Stomach (tissue), 9 donors: ENCODE results near the gene CEP41. TPM values are rescaled to one million over a fixed set of nuclear protein-coding genes. Genes with fewer than 3 reads are reported as not detected.

Experiments used
- DNase-seq, 2 donors: peaks; one replicate each; pipeline versions ENCODE4 v3.0.0 to v3.0.0-alpha.2; 2013 to 2019
- H3K27ac ChIP-seq, 5 donors: fragments of 200-600 bp in 4 of 5; sonication (generic) in 4 of 5; one replicate each; pipeline ENCODE4 v1.5.1; 2013 to 2019; ENCODE audit warnings: mild to moderate bottlenecking in 1 of 5, moderate library complexity in 1 of 5
- H3K27me3 ChIP-seq, 3 donors: fragments of 200-600 bp; sonication (generic); one replicate each; pipeline ENCODE4 v1.5.1; 2017 to 2019; ENCODE audit warnings: mixed run types in 1 of 3
- H3K36me3 ChIP-seq, 4 donors: fragments of 200-600 bp; sonication (generic); 1 replicate in 3 of 4; 2 replicates in 1 of 4; pipeline ENCODE4 v1.5.1; 2016 to 2019
- H3K4me1 ChIP-seq, 4 donors: fragments of 200-600 bp; sonication (generic); one replicate each; pipeline ENCODE4 v1.5.1; 2016 to 2019
- H3K4me3 ChIP-seq, 4 donors: fragments of 200-600 bp; sonication (generic) in 3 of 4; one replicate each; pipeline ENCODE4 v1.5.1; 2016 to 2019; ENCODE audit warnings: mild to moderate bottlenecking in 1 of 4
- H3K9me3 ChIP-seq, 4 donors: fragments of 200-600 bp; sonication (generic); one replicate each; pipeline ENCODE4 v1.5.1; 2016 to 2019
- EP300 ChIP-seq: sonication (generic); formaldehyde crosslinking; IDR thresholded peaks from one replicate; pipeline ENCODE4 v1.6.1; 2017; ENCODE audit warnings: antibody characterized with exemption
- POLR2A ChIP-seq, 4 donors: fragments of 450-650 bp; IDR thresholded peaks; one replicate each; pipeline ENCODE4 v1.6.1; 2016; ENCODE audit warnings: antibody characterized with exemption in 4 of 4, control low read depth in 2 of 4, mild to moderate bottlenecking in 1 of 4, moderate library complexity in 1 of 4
- POLR2AphosphoS5 ChIP-seq, 3 donors: sonication (generic); formaldehyde crosslinking; IDR thresholded peaks; one replicate each; pipeline ENCODE4 v1.6.1; 2016; ENCODE audit warnings: antibody characterized with exemption in 3 of 3
- WGBS, 5 donors: extraction: QIAGEN DNeasy Blood & Tissue Kit in 3 of 5; methylation state at CpG; one replicate each; pipeline versions ENCODE4 v1.1.5 to v1.1.7; 2013 to 2018; 5-methylcytosine and 5-hydroxymethylcytosine counted together
- intact Hi-C: fragments of 100-400 bp; cut with DNase I; formaldehyde crosslinking; loops from one replicate; pipeline ENCODE4 v1.15.1; 2023; ENCODE audit warnings: low total_unique reads
- polyA plus RNA-seq, 3 donors: library from polyadenylated mRNA; stranded (reverse); fragments of 200-250 nt; gene quantifications; one replicate each; pipeline ENCODE4 v1.2.3, GENCODE V29; 2013
- small RNA-seq, 4 donors: library from RNA; depleted of rRNA; stranded (forward); fragments of <200 nt; gene quantifications; one replicate each; pipeline ENCODE3, GENCODE V24; 2016
- total RNA-seq, 5 donors: library from RNA; depleted of rRNA; stranded (reverse); fragments of >200 nt; gene quantifications; one replicate each; pipeline versions ENCODE4 v1.1.0 to v1.2.3, GENCODE V29; 2014 to 2016
- TF ChIP-seq, protein P1 (sequence below), 7 experiments: fragments of 450-650 bp in 4 of 7; fragments of 200-600 bp in 3 of 7; sonication (generic) in 3 of 7; IDR thresholded peaks; one replicate each; pipeline ENCODE4 v1.5.1; 2016 to 2019; ENCODE audit warnings: antibody characterized with exemption in 7 of 7, control low read depth in 2 of 7, mild to moderate bottlenecking in 1 of 7
- donor health status: healthy with polysubstance abuse.
- donor health status: Bipolar disorder and iron deficiency.
- donor health status: healthy.

CEP41 gene
- total and polyA plus RNA-seq, 8 donors: 0.58 to 6.2 (median 3.0) TPM

DNA sequence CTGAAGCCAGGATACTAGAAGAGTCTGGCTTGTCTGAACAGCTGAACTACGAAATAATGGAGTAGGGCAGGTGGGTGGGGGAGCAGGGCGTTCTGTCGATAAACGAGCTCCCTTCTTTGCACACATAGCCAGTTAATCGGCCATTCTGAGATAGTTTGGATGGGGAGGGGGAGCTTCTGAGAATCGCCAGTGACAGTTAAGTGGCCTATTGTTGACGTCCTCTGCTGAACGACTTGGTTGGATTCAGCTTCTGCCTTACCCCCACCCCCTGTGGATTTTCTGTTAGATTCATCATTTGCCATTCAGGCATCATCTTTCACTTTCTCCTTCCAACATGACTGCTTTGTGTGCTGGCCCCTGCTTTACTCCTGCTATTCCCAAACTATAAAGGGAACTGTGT is 95.7 kb downstream of the CEP41 start:
- Histone ChIP-seq H3K4me3 (no peak overlapping the region), H3K36me3 (no peaks in the 10 kb centered on the region), H3K27ac (no peak overlapping the region), H3K27me3 (no peaks in the 10 kb centered on the region), H3K9me3 (no peaks in the 10 kb centered on the region), H3K4me1 (no peaks in the 10 kb centered on the region)
- WGBS, 5 donors: 37 to 61% (median 50%) methylated on average over 8 of the region's 8 CpGs
- no peak for TF ChIP-seq POLR2AphosphoS5 (IDR thresholded peaks at IDR 0.05)
- TF ChIP-seq EP300: no peak
- TF ChIP-seq, protein P1, sequence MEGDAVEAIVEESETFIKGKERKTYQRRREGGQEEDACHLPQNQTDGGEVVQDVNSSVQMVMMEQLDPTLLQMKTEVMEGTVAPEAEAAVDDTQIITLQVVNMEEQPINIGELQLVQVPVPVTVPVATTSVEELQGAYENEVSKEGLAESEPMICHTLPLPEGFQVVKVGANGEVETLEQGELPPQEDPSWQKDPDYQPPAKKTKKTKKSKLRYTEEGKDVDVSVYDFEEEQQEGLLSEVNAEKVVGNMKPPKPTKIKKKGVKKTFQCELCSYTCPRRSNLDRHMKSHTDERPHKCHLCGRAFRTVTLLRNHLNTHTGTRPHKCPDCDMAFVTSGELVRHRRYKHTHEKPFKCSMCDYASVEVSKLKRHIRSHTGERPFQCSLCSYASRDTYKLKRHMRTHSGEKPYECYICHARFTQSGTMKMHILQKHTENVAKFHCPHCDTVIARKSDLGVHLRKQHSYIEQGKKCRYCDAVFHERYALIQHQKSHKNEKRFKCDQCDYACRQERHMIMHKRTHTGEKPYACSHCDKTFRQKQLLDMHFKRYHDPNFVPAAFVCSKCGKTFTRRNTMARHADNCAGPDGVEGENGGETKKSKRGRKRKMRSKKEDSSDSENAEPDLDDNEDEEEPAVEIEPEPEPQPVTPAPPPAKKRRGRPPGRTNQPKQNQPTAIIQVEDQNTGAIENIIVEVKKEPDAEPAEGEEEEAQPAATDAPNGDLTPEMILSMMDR (IDR thresholded peaks at IDR 0.05): no peak
- DNase-seq: no peak
- intact Hi-C loops: no loop called here

GRCh38 chr7:130344271-130344866 is 96.4 kb downstream of the CEP41 start, which contains the start of gene CPA5:
Gene CPA5, plus strand, starts transcription at chr7:130344816. Its CDS starts 1,670 bp downstream, at chr7:130346486.
- intact Hi-C loops: no loop called here
- Histone ChIP-seq H3K27me3 (no peaks in the 10 kb centered on the region), H3K4me3 (no peak within 1 kb of the TSS), H3K36me3 (no peaks in the 10 kb centered on the region), H3K9me3 (no peaks in the 10 kb centered on the region), H3K27ac (no peak within 1 kb of the TSS), H3K4me1 (no peaks in the 10 kb centered on the region)
- TF ChIP-seq, protein P1 (IDR thresholded peaks at IDR 0.05): no peak
- TF ChIP-seq POLR2A (IDR thresholded peaks at IDR 0.05) (no peak), EP300 (no peak), POLR2AphosphoS5 (IDR thresholded peaks at IDR 0.05) (no peak)
- no peak for DNase-seq
- WGBS, 5 donors: 92 to 96% (median 94%) methylated on average over 5 of the region's 5 CpGs

Small RNA genes lying within 50 kb of the gene (small RNA-seq; reads per million reads assigned to genes)
- gene RF02148 (0 reads per million in 4 donors), gene RF02149 (0 reads per million in 4 donors), gene RF02150 (0 reads per million in 4 donors)

Other genes with a start within 250 kb of the CEP41 start
- gene TMEM209, start 235.6 kb downstream of the CEP41 start, total RNA-seq: 10 to 100 TPM in 4 of 5 donors, 1 to 10 TPM in 1; 6.1 to 24.6 (median 13.2) TPM
- gene TMEM209, start 235.6 kb downstream of the CEP41 start, polyA plus RNA-seq: 1 to 10 TPM; 3.2 to 5.2 (median 4.3) TPM
- not detected for gene SSMEM1, start 233.2 kb downstream of the CEP41 start, total RNA-seq
- gene SSMEM1, start 233.2 kb downstream of the CEP41 start, polyA plus RNA-seq: not detected
- 10 to 100 TPM in 3 of 5 donors, 1 to 10 TPM in 1, not detected in 1; 4.1 to 65.8 (median 40.9) TPM for gene CPA2, start 174.2 kb downstream of the CEP41 start, total RNA-seq
- gene CPA2, start 174.2 kb downstream of the CEP41 start, polyA plus RNA-seq: 10 to 100 TPM; 54.9 to 62.8 (median 58.3) TPM
- gene CPA4, start 147.9 kb downstream of the CEP41 start, total RNA-seq: not detected
- gene CPA4, start 147.9 kb downstream of the CEP41 start, polyA plus RNA-seq: under 1 TPM in 2 of 3 donors, not detected in 1; 0.12 to 0.90 TPM
- gene CPA5, start 96.2 kb downstream of the CEP41 start, total RNA-seq: not detected
- gene CPA5, start 96.2 kb downstream of the CEP41 start, polyA plus RNA-seq: under 1 TPM in 1 of 3 donors, not detected in 2; 0.48 TPM
- not detected for gene CPA1, start 60.5 kb downstream of the CEP41 start, total RNA-seq
- 10 to 100 TPM in 1 of 3 donors, 1 to 10 TPM in 2; 1.7 to 17.3 (median 5.5) TPM for gene CPA1, start 60.5 kb downstream of the CEP41 start, polyA plus RNA-seq
- gene MEST, start 51.1 kb upstream of the CEP41 start, total RNA-seq: 10 to 100 TPM in 2 of 5 donors, 1 to 10 TPM in 2, not detected in 1; 3.1 to 88.7 (median 10.6) TPM
- gene MEST, start 51.1 kb upstream of the CEP41 start, polyA plus RNA-seq: 1 to 10 TPM; 4.1 to 4.9 (median 4.8) TPM
- 10 to 100 TPM in 3 of 5 donors, 1 to 10 TPM in 2; 7.6 to 50.0 (median 17.4) TPM for gene COPG2, start 227.7 kb upstream of the CEP41 start, total RNA-seq
- 1 to 10 TPM; 6.6 to 7.1 (median 6.6) TPM for gene COPG2, start 227.7 kb upstream of the CEP41 start, polyA plus RNA-seq
- not detected for gene TSGA13, start 245.5 kb upstream of the CEP41 start, total RNA-seq
- gene TSGA13, start 245.5 kb upstream of the CEP41 start, polyA plus RNA-seq: not detected